GM23338 (cell line): ENCODE data around the gene XKR8. TPM values are rescaled to one million over a fixed set of nuclear protein-coding genes. Genes with fewer than 3 reads are reported as not detected.

Experiments
- ATAC-seq: fragments of 200-7000 bp; cut with Tn5 transposase; 3 replicates; pipeline ENCODE4 v1.9.1; 2020
- DNase-seq: peaks from one replicate; pipeline ENCODE4 v3.0.0-alpha.2; 2015; ENCODE audit warnings: low spot score
- H2AFZ ChIP-seq: fragments of 200-600 bp; sonication (generic); 2 replicates; pipeline ENCODE4 v1.8.0; 2016; ENCODE audit warnings: antibody characterized with exemption, mild to moderate bottlenecking, moderate library complexity
- H3F3A ChIP-seq: fragments of 200-600 bp; sonication (generic); replicated peaks from 2 replicates; pipeline ENCODE4 v1.8.0; 2017; ENCODE audit warnings: antibody characterized with exemption, mixed run types, low read depth
- H3K27ac ChIP-seq: fragments of 200-600 bp; sonication (generic); 2 replicates; pipeline ENCODE4 v1.6.1; 2016; ENCODE audit warnings: low read depth
- H3K27me3 ChIP-seq: fragments of 200-600 bp; sonication (generic); 2 replicates; pipeline ENCODE4 v1.8.0; 2016; ENCODE audit warnings: mild to moderate bottlenecking, mixed run types, moderate library complexity; ENCODE audit not compliant: insufficient read depth
- H3K36me3 ChIP-seq: fragments of 200-600 bp; sonication (generic); 2 replicates; pipeline ENCODE4 v1.8.0; 2016; ENCODE audit warnings: mild to moderate bottlenecking; ENCODE audit not compliant: insufficient read depth
- H3K4me1 ChIP-seq: fragments of 200-600 bp; sonication (generic); 2 replicates; pipeline ENCODE4 v1.8.0; 2016; ENCODE audit warnings: mild to moderate bottlenecking, moderate library complexity; ENCODE audit not compliant: insufficient read depth
- H3K4me2 ChIP-seq: fragments of 200-600 bp; sonication (generic); 2 replicates; pipeline ENCODE4 v1.7.1; 2017; ENCODE audit warnings: mixed run types
- H3K4me3 ChIP-seq: fragments of 200-600 bp; sonication (generic); 2 replicates; pipeline ENCODE4 v1.6.1; 2016; ENCODE audit warnings: mixed run types
- H3K79me2 ChIP-seq: fragments of 200-600 bp; sonication (generic); replicated peaks from 2 replicates; pipeline ENCODE4 v1.8.0; 2017; ENCODE audit warnings: mild to moderate bottlenecking; ENCODE audit not compliant: insufficient read depth
- H3K9me2 ChIP-seq: fragments of 200-600 bp; sonication (generic); 2 replicates; pipeline ENCODE4 v1.8.0; 2017; ENCODE audit not compliant: insufficient read depth
- H4K20me1 ChIP-seq: fragments of 200-600 bp; sonication (generic); replicated peaks from 2 replicates; pipeline ENCODE4 v1.8.0; 2017; ENCODE audit warnings: mild to moderate bottlenecking; ENCODE audit not compliant: insufficient read depth
- H3K27ac Mint-ChIP-seq: 2 replicates; pipeline ENCODE4 v1.8.0; 2020; ENCODE audit warnings: inconsistent platforms, mild to moderate bottlenecking, moderate library complexity, mixed read lengths
- H3K27me3 Mint-ChIP-seq: 3 replicates; pipeline ENCODE4 v1.8.0; 2022; ENCODE audit warnings: low read depth, mild to moderate bottlenecking, moderate library complexity, mixed read lengths, inconsistent platforms; ENCODE audit not compliant: insufficient read depth, poor library complexity
- H3K36me3 Mint-ChIP-seq: 3 replicates; pipeline ENCODE4 v1.8.0; 2021; ENCODE audit warnings: low read depth, mild to moderate bottlenecking, inconsistent platforms, moderate library complexity, mixed read lengths
- H3K4me1 Mint-ChIP-seq: 3 replicates; pipeline ENCODE4 v1.8.0; 2020; ENCODE audit warnings: mild to moderate bottlenecking, inconsistent platforms, mixed read lengths
- H3K4me3 Mint-ChIP-seq: 3 replicates; pipeline ENCODE4 v1.8.0; 2021; ENCODE audit warnings: moderate library complexity, mild to moderate bottlenecking, inconsistent platforms, mixed read lengths
- H3K9me3 Mint-ChIP-seq: 3 replicates; pipeline ENCODE4 v1.8.0; 2020; ENCODE audit warnings: moderate library complexity, mild to moderate bottlenecking, inconsistent platforms, mixed read lengths
- EZH2 ChIP-seq: fragments of 200-600 bp; sonication (generic); IDR thresholded peaks from one replicate; pipeline ENCODE4 v1.8.0; 2017; ENCODE audit warnings: antibody characterized with exemption, mild to moderate bottlenecking, low read depth; ENCODE audit not compliant: unreplicated experiment
- EZH2phosphoT487 ChIP-seq: fragments of 200-600 bp; sonication (generic); IDR thresholded peaks from one replicate; pipeline ENCODE4 v1.8.1; 2018; ENCODE audit warnings: antibody characterized with exemption; ENCODE audit not compliant: unreplicated experiment
- JUNB ChIP-seq: IDR thresholded peaks from one replicate; pipeline ENCODE4 v1.6.1; 2016; ENCODE audit warnings: antibody characterized with exemption; ENCODE audit not compliant: unreplicated experiment
- ZNF331 ChIP-seq: fragments of 250-450 bp; sonication (Bioruptor Pico); IDR thresholded peaks from 2 replicates; pipeline ENCODE4 v1.5.0; 2020; ENCODE audit warnings: low read depth, mild to moderate bottlenecking, moderate library complexity
- polyA plus RNA-seq: library from polyadenylated mRNA; unstranded; fragments of >200 nt; fragmentation: Nextera tagmentation; extraction: Ambion mirVana; gene quantifications from 2 replicates; pipeline ENCODE4 v1.2.1, GENCODE V29; 2016
- total RNA-seq: library from RNA; depleted of rRNA; stranded (reverse); fragments of >200 nt; shearing (Covaris generic); gene quantifications from 2 replicates; pipeline ENCODE4 v1.2.3, GENCODE V29; 2014
- TF ChIP-seq, protein P1 (sequence below), 2 experiments: fragments of 200-600 bp in 1 of 2; sonication (generic) in 1 of 2; conservative IDR thresholded peaks; 2 replicates each; pipeline versions ENCODE4 v1.5.1 to v1.6.1; 2016 to 2017; ENCODE audit warnings: antibody characterized with exemption in 2 of 2, low read depth in 2 of 2, mild to moderate bottlenecking in 2 of 2, moderate library complexity in 1 of 2
- TF ChIP-seq, protein P2 (sequence below): IDR thresholded peaks from one replicate; pipeline ENCODE4 v1.6.1; 2018; ENCODE audit warnings: antibody characterized with exemption; ENCODE audit not compliant: unreplicated experiment
- TF ChIP-seq, protein P3 (sequence below): IDR thresholded peaks from 2 replicates; pipeline ENCODE4 v1.6.1; 2016; ENCODE audit warnings: antibody characterized with exemption

XKR8 gene
- total and polyA plus RNA-seq, 2 experiments from 2014 or later = 8.2 to 13.1 TPM

DNA sequence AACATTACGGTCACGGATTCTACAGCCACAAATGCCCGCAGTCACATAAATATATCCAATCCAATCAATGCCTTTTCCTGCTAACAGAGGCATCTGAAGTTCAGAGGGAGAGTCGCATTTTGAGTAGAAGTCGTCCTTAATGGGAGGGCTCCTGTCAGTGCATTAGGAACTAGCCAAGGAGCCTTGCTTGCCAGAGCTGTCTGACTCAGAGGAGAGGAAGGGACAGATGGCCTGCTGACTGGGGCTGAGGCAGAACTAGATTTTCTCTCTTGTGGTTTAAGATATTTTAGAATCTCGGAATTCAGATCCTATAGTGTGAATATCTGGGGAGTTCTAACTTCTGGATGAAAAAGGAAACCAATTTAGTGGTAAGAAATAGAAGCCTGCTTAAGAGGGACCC lies 10.6 kb downstream of the XKR8 start (continued):
- TF ChIP-seq, protein P1, sequence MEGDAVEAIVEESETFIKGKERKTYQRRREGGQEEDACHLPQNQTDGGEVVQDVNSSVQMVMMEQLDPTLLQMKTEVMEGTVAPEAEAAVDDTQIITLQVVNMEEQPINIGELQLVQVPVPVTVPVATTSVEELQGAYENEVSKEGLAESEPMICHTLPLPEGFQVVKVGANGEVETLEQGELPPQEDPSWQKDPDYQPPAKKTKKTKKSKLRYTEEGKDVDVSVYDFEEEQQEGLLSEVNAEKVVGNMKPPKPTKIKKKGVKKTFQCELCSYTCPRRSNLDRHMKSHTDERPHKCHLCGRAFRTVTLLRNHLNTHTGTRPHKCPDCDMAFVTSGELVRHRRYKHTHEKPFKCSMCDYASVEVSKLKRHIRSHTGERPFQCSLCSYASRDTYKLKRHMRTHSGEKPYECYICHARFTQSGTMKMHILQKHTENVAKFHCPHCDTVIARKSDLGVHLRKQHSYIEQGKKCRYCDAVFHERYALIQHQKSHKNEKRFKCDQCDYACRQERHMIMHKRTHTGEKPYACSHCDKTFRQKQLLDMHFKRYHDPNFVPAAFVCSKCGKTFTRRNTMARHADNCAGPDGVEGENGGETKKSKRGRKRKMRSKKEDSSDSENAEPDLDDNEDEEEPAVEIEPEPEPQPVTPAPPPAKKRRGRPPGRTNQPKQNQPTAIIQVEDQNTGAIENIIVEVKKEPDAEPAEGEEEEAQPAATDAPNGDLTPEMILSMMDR (conservative IDR thresholded peaks at IDR 0.05; ENCODE audit: low read depth in 2 of 2) = no peak
- TF ChIP-seq, protein P2, sequence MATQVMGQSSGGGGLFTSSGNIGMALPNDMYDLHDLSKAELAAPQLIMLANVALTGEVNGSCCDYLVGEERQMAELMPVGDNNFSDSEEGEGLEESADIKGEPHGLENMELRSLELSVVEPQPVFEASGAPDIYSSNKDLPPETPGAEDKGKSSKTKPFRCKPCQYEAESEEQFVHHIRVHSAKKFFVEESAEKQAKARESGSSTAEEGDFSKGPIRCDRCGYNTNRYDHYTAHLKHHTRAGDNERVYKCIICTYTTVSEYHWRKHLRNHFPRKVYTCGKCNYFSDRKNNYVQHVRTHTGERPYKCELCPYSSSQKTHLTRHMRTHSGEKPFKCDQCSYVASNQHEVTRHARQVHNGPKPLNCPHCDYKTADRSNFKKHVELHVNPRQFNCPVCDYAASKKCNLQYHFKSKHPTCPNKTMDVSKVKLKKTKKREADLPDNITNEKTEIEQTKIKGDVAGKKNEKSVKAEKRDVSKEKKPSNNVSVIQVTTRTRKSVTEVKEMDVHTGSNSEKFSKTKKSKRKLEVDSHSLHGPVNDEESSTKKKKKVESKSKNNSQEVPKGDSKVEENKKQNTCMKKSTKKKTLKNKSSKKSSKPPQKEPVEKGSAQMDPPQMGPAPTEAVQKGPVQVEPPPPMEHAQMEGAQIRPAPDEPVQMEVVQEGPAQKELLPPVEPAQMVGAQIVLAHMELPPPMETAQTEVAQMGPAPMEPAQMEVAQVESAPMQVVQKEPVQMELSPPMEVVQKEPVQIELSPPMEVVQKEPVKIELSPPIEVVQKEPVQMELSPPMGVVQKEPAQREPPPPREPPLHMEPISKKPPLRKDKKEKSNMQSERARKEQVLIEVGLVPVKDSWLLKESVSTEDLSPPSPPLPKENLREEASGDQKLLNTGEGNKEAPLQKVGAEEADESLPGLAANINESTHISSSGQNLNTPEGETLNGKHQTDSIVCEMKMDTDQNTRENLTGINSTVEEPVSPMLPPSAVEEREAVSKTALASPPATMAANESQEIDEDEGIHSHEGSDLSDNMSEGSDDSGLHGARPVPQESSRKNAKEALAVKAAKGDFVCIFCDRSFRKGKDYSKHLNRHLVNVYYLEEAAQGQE = no peak
- TF ChIP-seq ZNF331 (no peak), EZH2phosphoT487 (no peak), EZH2 (no peak)
- TF ChIP-seq, protein P3, sequence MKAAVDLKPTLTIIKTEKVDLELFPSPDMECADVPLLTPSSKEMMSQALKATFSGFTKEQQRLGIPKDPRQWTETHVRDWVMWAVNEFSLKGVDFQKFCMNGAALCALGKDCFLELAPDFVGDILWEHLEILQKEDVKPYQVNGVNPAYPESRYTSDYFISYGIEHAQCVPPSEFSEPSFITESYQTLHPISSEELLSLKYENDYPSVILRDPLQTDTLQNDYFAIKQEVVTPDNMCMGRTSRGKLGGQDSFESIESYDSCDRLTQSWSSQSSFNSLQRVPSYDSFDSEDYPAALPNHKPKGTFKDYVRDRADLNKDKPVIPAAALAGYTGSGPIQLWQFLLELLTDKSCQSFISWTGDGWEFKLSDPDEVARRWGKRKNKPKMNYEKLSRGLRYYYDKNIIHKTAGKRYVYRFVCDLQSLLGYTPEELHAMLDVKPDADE = no peak

DNA sequence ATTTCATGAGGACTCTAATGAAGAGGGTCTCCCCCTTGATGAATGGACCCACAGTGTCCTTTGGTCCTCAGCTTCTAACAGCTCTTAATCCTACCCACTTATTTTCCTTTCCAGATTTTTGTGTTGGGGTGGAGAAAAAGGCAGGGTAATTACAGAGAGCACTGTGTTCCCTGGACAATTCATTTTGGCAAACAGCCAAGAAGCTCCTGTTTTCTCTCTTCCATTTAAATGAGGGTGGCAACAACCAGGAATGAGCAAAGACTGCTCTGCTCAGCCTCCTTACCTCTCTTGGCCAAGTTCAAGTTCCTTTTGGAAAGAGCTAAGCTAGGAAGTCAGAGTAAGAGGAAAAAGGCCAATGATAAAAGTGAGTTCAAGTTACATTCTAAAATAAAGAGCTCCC lies 11.9 kb downstream of the XKR8 start:
- no peak for ATAC-seq
- TF ChIP-seq ZNF331 (no peak), JUNB (no peak)
- TF ChIP-seq, protein P1 (conservative IDR thresholded peaks at IDR 0.05; ENCODE audit: low read depth in 2 of 2) = no peak
- TF ChIP-seq, protein P2 = no peak

More for the DNA sequence above, 11.9 kb downstream of the XKR8 start:
- Histone ChIP-seq H2AFZ (no peak overlapping the region), H3K27ac (no peak overlapping the region), H3F3A (no peaks in the 10 kb centered on the region), H4K20me1 (0 out of 2 replicates have a peak, but pooled peaks cover 4% of the 10 kb centered on the region), H3K36me3 (no peaks in the 10 kb centered on the region; the same call in 1 of the 2 replicates), H3K4me1 (no peaks in the 10 kb centered on the region), H3K9me2 (no peaks in the 10 kb centered on the region), H3K79me2 (no peaks in the 10 kb centered on the region), H3K4me2 (no peak overlapping the region), H3K4me3 (no peak overlapping the region), H3K27me3 (no peaks in the 10 kb centered on the region)
- Mint-ChIP-seq H3K36me3 (no peaks in the 10 kb centered on the region; the same call in 2 of the 3 replicates), H3K4me1 (no peaks in the 10 kb centered on the region), H3K4me3 (no peak overlapping the region), H3K27ac (no peak overlapping the region), H3K27me3 (peaks cover 4% of the 10 kb centered on the region), H3K9me3 (no peaks in the 10 kb centered on the region)
- no peak for DNase-seq
